Osteoblast (primary cell): ENCODE data around the gene COQ6. TPM values are rescaled to one million over a fixed set of nuclear protein-coding genes. Genes with fewer than 3 reads are reported as not detected.
"Not testable (repeated sequence)": the region's sequence is repeated elsewhere in the genome, so short reads cannot be mapped to it uniquely, and the experiment has no call there.

ENCODE experiments used
- DNase-seq: peaks from one replicate; pipeline ENCODE4 v3.0.0; 2011; ENCODE audit warnings: low spot score, mixed read lengths; ENCODE audit not compliant: insufficient read length; ENCODE audit errors: missing footprints
- H2AFZ ChIP-seq: 2 replicates; pipeline ENCODE4 v1.6.0; 2011; ENCODE audit warnings: mild to moderate bottlenecking, low read length
- H3K27ac ChIP-seq: 2 replicates; pipeline ENCODE4 v1.5.1; 2011; ENCODE audit warnings: mild to moderate bottlenecking, low read depth, low read length, moderate library complexity
- H3K27me3 ChIP-seq: 2 replicates; pipeline ENCODE4 v1.6.0; 2012; ENCODE audit warnings: mild to moderate bottlenecking, control low read depth, inconsistent platforms, low read length, moderate library complexity; ENCODE audit not compliant: insufficient read depth
- H3K36me3 ChIP-seq: 2 replicates; pipeline ENCODE4 v1.5.1; 2011; ENCODE audit warnings: mild to moderate bottlenecking, low read length, control low read depth, moderate library complexity; ENCODE audit not compliant: insufficient read depth
- H3K4me1 ChIP-seq: 2 replicates; pipeline ENCODE4 v1.5.1; 2011; ENCODE audit warnings: mild to moderate bottlenecking, low read length, control low read depth, moderate library complexity; ENCODE audit not compliant: insufficient read depth
- H3K4me2 ChIP-seq: 2 replicates; pipeline ENCODE4 v1.6.0; 2011; ENCODE audit warnings: mild to moderate bottlenecking, low read length; ENCODE audit not compliant: insufficient read depth
- H3K4me3 ChIP-seq: fragments of 200-600 bp; sonication (generic); 3 replicates; pipeline ENCODE4 v1.5.1; 2012; ENCODE audit warnings: mild to moderate bottlenecking, low read length, inconsistent platforms; ENCODE audit not compliant: insufficient read depth
- H3K79me2 ChIP-seq: 2 replicates; pipeline ENCODE4 v1.6.0; 2012; ENCODE audit warnings: mild to moderate bottlenecking, low read length, control low read depth, inconsistent platforms; ENCODE audit not compliant: insufficient read depth
- H3K9me3 ChIP-seq: 2 replicates; pipeline ENCODE4 v1.5.1; 2011; ENCODE audit warnings: low read depth, low read length, control low read depth
- H4K20me1 ChIP-seq: 2 replicates; pipeline ENCODE4 v1.6.0; 2012; ENCODE audit warnings: mild to moderate bottlenecking, low read length, control low read depth; ENCODE audit not compliant: insufficient read depth
- CTCF ChIP-seq: IDR thresholded peaks from 2 replicates; pipeline ENCODE4 v1.5.1; 2011; ENCODE audit warnings: mild to moderate bottlenecking, low read depth, low read length, moderate library complexity; ENCODE audit errors: extremely low read depth
- total RNA-seq: library from RNA; depleted of rRNA; stranded (reverse); fragments of >200 nt; gene quantifications from 2 replicates; pipeline ENCODE4 v1.2.3, GENCODE V29; 2012

The COQ6 gene
- total RNA-seq, 1 donor = 23.5 TPM

- H2AFZ ChIP-seq = no peak overlapping the region
- H3K79me2 ChIP-seq = no peaks in the 10 kb centered on the region
- no peak overlapping the region for H3K27ac ChIP-seq
- peaks cover 16% of the 10 kb centered on the region for H3K36me3 ChIP-seq
- H3K4me3 ChIP-seq = no peak overlapping the region
- no peaks in the 10 kb centered on the region for H4K20me1 ChIP-seq
- no peak for TF ChIP-seq CTCF
- no peak for DNase-seq
- H3K27me3 ChIP-seq = no peaks in the 10 kb centered on the region
- H3K9me3 ChIP-seq = no peaks in the 10 kb centered on the region
- H3K4me1 ChIP-seq = no peaks in the 10 kb centered on the region
- H3K4me2 ChIP-seq = no peak overlapping the region
Observed at GRCh38 chr14:73991092-73991491, 41.0 kb downstream of the COQ6 start.

GRCh38 chr14:73994926-73995325 lies 44.8 kb downstream of the COQ6 start:
- H3K27me3 ChIP-seq, H3K4me1 ChIP-seq, H3K36me3 ChIP-seq, H3K27ac ChIP-seq, H3K4me3 ChIP-seq, H4K20me1 ChIP-seq, DNase-seq, H3K4me2 ChIP-seq, H3K79me2 ChIP-seq, H3K9me3 ChIP-seq, H2AFZ ChIP-seq: not testable (repeated sequence)

GRCh38 chr14:73995977-73996378 lies 45.9 kb downstream of the COQ6 start:
- no peak overlapping the region for H3K27ac ChIP-seq
- TF ChIP-seq CTCF = no peak
- no peaks in the 10 kb centered on the region for H4K20me1 ChIP-seq
- H2AFZ ChIP-seq = no peak overlapping the region
- no peaks in the 10 kb centered on the region for H3K36me3 ChIP-seq
- no peaks in the 10 kb centered on the region for H3K27me3 ChIP-seq
- no peaks in the 10 kb centered on the region for H3K9me3 ChIP-seq
- no peak for DNase-seq
- no peaks in the 10 kb centered on the region for H3K79me2 ChIP-seq
- no peak overlapping the region for H3K4me3 ChIP-seq
- no peak overlapping the region for H3K4me2 ChIP-seq
- no peaks in the 10 kb centered on the region for H3K4me1 ChIP-seq

- no peak for DNase-seq
- Histone ChIP-seq H3K9me3 (no peaks in the 10 kb centered on the region), H3K4me1 (no peaks in the 10 kb centered on the region)
Observed at GRCh38 chr14:73996731-73997107, 46.6 kb downstream of the COQ6 start.

More at GRCh38 chr14:73996731-73997107, 46.6 kb downstream of the COQ6 start:
- Histone ChIP-seq H3K4me3 (no peak overlapping the region), H3K4me2 (no peak overlapping the region), H3K79me2 (no peaks in the 10 kb centered on the region), H3K27me3 (no peaks in the 10 kb centered on the region), H4K20me1 (no peaks in the 10 kb centered on the region), H3K36me3 (no peaks in the 10 kb centered on the region), H3K27ac (no peak overlapping the region), H2AFZ (no peak overlapping the region)
- no peak for TF ChIP-seq CTCF
